ENCODE measurements around the gene LPCAT1.

LPCAT1 gene

GRCh38 chr5:1554410-1554967 lies 30.7 kb upstream of the LPCAT1 start:
- no peak for DNase-seq

DNA sequence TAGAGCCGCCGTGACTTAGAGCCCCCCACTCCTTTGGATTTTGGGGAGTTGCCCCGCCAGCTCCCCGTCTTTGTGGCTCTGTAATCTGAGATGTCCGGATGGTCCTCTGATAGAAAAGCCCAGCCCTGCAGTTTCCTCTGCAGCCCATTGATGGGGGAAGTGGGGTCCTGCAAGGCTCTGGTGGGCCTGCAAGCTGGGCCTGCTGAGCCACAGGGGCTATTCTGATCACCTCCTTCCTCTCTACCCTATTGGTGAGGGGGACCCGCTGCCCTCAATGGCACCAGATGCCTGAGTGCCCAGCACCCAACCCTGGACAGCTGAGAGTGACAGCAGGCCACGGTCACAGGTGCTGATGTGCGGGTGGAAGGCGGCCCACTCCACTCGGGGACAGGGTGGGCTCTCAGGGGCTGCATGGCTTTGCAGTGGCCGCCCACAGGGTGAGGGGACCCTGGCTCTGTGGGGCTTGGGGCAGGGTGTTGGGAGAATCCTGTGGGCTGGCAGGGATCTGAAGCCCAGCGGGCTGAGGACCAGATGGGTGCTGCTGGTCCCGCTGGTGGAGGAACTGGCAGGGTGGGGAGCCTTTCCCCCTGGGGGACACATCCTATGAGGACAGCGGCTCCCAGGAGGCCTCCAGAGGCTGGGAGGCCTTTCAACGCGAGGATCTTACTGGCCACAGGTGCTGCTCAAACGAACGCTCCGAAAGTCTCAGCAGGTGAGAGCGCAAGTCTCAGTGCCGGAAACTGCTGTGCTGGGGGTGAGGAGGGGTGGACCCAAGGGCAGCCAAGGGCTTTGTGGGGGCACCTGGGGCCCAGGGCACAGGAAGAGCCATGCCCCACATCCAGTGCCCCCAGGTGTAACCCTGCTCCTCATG lies 30.0 kb upstream of the LPCAT1 start:
- no peak for DNase-seq

- DNase-seq, result no peak
Observed at GRCh38 chr5:1552521-1553255, 28.9 kb upstream of the LPCAT1 start.

- no peak for DNase-seq
Observed at GRCh38 chr5:1551426-1552301, 27.9 kb upstream of the LPCAT1 start.

- DNase-seq, result no peak
Observed at GRCh38 chr5:1550287-1551076, 26.7 kb upstream of the LPCAT1 start.

DNA sequence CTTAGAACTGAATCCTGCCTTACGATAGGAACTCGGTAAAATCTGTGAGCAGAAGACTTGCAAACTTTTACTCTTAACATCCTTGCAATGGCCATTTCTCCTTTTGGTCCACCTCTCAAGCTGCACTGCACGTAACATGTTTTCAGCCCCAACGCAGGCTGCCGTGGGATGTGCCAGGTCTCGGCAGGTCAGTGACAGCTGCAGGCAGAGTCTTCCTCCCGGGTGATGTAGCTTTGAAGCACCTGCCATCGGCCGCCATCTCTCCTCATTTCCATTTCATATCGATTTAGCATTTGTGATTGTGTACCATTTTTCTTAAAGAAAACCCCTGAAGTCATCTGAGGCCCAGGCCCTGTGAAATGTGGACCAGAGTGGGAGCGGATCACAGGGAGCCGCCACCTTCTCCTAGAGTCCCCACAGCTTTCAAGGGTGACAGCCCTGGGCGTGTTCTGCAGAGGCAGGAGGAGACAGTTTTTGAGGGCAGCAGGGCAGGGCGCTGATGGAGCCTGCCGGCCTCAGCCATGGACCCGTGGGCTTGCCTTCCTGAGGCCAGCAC lies 25.8 kb upstream of the LPCAT1 start:
- no peak for DNase-seq

DNA sequence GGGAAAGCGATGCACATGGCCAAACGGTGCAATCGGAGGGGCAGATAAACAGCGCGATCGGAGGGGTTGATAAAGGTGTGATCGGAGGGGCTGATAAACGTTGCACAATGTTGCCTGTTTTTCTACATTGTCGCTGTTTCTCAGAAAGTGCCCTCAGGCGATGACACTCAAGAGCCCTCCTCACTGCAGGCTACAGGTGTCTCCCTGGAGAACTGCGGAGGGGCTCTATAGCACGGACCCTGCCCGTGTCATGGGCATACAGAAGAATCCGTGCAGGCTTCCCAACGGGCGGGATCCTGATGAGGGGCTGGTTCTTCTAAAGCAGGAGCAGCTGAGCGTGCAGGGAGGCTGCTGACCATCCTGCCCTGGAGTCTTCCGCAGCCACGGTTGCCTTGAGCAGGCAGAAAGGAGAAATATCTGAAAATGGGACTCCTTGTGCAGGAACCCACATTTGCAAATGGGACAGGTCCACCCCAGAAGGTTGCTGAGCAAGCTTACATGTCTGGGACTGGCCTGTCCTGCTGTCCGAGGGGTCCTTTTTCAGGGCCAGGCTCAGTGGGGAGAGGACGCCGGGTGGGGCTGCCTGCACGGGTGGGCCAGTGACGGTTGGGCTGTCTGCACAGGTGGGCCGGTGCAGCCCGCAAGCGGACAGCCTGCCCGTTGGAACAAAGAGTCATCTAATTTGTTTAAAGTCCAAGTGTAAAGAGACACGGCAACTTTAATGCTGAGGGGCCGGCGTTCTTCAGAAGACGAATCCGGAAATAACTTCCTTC lies 25.1 kb upstream of the LPCAT1 start:
- no peak for DNase-seq

GRCh38 chr5:1547655-1548054 lies 23.9 kb upstream of the LPCAT1 start:
- no peak for DNase-seq

DNA sequence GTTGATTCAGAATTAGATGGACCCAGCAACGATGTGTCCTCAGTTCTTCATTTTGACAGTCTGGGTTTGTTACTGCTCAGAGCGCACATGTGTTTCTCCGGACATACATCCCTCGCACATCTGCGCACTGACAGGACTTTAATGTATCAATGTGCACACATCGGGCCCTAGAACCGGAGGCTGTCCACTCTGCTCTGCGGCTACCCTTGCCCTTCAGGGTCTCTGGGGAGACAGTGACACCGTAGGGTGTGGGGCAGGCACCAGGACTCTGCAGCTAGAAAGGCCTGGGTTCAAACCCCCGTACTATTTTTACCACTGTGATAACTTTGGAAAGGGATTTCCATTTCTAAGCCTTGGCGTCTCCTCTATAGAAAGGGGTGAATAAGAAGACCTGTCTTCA lies 23.5 kb upstream of the LPCAT1 start:
- no peak for DNase-seq

- no peak for DNase-seq
Observed at GRCh38 chr5:1546556-1546955, 22.8 kb upstream of the LPCAT1 start.

DNA sequence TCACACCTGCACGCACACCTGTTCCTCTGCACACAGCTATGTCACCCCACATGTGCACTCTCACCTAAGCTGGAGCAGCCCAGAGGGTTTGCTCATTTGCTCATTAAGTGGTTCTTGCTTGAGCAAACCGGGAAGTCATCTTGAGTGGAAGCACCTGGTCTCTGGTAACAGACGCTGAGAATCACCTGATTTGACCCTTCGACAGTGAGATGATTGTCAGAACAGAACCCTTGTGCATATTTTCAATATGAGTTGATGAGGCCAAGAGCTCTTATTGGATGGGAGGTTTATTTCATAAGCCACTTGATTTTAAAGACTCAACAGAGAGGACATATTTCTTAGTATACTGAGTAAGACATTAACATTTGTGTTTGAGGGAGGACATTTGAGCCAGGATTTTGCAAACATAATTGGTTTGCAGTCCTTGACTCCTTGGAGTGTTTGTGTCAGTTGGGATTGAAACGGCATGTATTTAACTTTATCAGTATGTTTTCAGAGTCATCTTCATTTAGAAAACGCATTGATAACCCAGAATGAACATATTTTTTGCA lies 22.1 kb upstream of the LPCAT1 start:
- DNase-seq, result no peak

DNA sequence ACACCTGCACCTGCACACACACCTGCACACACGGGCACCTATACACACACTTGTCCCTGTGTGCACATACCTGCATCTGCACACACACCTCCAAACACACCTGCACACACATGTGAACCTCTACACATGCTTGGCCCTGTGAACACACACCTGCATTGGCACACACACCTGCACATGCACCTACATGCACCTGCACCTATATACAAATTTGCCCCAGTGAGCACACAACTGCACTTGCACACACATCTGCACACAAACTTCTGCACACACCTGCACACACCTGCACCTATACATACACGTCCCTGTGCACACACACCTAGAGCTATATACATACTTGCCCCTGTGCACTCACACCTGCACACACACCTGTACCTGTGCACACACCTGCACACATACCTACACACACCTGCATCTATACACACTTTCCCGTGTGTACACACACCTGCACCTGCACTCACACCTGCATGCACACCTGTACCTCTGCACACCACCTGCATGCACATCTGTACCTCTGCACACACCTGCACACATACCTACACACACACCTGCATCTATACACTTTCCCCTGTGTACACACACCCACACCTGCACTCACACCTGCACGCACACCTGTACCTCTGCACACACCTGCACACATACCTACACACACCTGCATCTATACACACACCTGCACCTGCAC lies 21.5 kb upstream of the LPCAT1 start:
- DNase-seq, result no peak

- DNase-seq, result no peak
Observed at GRCh38 chr5:1544294-1544961, 20.7 kb upstream of the LPCAT1 start.

DNA sequence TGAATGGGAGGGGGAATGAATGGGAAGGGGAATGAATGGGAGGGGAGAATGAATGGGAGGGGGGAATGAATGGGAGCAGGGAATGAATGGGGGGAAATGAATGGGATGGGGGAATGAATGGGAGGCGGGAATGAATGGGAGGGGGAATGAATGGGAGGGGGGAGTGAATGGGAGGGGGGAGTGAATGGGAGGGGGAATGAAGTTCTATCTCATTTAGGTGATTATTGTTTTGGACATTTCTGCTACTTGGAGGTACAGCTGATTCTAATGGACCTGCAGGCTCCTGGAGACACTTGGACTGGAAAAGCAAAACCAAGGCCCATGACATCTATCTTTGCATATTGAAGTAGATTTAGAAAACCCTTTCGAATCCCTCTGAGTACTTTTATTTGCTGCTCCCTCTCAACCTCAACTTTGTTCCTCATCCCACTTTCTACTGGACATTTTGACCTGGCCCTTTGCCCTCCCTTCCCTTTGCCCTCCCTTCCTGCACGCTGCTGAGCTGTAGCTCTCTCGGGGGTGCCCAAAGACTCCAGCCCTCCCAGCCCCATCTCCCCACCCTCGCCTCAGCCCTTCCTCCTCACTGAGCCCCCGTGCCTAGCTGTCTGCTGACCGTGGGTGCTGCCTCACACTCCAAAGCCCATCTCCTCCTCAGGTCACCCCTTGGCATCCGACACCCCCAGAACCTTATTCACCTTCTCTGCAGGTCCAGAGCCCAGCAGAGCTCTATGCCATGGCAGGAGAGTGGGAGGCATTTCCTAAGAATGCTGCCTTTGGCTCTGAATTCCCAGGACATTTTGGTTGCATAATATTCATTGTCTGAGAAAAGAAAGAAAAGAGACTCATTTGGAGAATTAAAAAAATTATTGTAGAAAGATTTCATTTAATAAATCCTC lies 19.9 kb upstream of the LPCAT1 start:
- no peak for DNase-seq

GRCh38 chr5:1542781-1543180 lies 19.0 kb upstream of the LPCAT1 start:
- no peak for DNase-seq

DNA sequence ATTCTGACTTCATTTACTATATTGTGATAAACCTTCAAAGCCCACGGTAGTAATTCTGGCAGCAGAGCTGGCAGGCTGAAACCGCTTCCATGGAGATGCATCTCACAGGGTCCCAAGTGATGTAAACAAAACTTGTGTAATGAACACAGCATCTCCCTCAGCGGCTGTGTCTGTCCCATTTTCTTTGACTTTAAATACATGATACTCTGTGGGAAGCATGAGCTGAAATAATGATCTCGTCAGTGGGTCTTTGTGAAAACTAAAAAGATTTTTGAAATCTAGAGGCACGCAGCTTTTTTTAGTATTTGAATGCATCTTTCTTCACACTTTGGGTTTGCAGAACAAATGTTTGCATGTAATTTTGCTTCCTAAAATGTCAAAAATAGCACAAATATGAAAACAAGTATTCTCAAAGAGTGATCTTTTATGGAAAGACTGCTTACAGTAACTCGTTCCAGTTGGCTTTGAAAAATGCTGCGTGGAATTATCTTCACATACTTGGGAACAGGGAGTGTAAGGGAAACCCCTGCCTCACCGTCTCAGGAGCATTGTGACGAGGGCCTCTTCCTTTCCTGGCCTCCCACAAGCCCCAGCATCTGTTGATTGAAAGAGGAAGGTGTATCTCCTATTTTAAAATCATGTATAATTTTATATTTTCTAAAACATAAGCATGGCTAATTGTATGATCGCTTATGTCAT lies 18.1 kb upstream of the LPCAT1 start:
- DNase-seq, result no peak

GRCh38 chr5:1540831-1541701 lies 17.3 kb upstream of the LPCAT1 start:
- no peak for DNase-seq

Measured in activated effector memory CD4-positive, alpha-beta T cell treated with Interleukin-2 at 50 U/mL for 16 hours (primary cell).